ENCODE data around the gene LARGE1.

Gene LARGE1

DNA sequence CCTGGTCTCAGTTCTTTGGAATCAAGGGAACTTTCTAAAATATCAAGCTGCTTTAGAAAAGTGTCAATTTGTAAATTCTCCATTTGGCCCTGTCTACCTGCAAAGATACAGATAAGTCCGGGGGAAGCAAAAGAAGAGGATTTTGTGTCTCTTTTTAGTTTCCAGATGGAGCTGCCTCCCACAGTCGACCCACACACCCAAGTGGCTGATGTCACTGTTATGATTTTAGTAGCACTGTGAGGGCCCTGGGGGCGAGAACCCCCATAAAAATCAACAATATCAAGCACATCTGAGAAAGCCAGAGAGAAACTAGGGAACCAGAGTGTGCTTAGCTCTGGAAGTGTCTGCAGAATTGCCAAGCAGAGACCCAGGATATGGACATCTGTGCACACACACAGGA, 212.7 kb downstream of the LARGE1 start:
- no peak for DNase-seq

GRCh38 chr22:33706100-33706499, 214.2 kb downstream of the LARGE1 start:
- DNase-seq = no peak

DNA sequence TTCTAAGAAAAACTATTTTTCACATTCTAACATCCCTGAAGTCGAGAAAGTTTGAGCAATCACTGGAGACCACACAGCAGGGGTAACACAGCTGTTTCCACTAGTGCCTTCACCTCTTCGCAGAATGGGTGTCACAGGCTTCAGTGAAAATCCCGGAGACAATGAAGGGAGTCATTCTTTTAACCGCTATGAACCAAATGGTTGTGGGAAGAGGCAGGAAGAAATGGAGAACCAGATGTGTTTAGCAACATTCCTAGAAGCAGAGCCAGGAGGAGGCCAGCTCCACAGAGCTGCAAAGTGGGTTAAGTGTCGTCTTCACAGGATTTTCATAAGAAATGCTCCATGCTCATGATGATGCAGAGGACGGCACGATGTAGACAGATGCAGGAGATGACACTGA, 221.1 kb downstream of the LARGE1 start:
- DNase-seq = no peak

- no peak for DNase-seq
Measured at GRCh38 chr22:33697640-33698039, 222.6 kb downstream of the LARGE1 start.

DNA sequence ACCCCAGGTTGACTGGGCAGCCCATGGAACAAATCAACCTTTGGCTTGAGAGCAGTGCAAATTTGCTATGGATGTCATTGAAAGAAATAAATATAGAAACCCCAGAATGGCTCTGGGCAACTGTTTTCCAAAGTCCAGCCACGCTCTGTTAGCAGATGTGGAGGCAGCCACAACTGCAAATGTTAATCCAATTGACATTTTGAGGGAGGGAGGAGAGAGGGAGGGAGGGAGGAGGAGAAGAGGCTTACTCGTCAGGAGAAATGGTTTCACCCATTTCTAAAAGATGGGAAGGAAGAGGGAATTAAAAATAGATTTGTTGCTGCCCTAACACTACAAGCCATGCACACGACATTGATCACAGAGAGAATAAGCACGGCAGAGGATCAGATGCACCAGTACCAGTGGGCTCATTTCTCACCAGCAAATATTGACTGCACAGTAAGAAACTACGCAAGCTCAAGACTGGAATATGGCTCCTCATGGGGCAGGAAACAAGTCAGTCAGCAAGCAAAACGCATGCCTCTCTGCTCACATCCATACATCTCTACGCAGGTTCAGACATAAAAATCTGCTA, 229.1 kb downstream of the LARGE1 start:
- no peak for DNase-seq

GRCh38 chr22:33688903-33689302, 231.4 kb downstream of the LARGE1 start:
- no peak for DNase-seq

- DNase-seq = no peak
Measured at GRCh38 chr22:33687464-33687863, 232.8 kb downstream of the LARGE1 start.

DNA sequence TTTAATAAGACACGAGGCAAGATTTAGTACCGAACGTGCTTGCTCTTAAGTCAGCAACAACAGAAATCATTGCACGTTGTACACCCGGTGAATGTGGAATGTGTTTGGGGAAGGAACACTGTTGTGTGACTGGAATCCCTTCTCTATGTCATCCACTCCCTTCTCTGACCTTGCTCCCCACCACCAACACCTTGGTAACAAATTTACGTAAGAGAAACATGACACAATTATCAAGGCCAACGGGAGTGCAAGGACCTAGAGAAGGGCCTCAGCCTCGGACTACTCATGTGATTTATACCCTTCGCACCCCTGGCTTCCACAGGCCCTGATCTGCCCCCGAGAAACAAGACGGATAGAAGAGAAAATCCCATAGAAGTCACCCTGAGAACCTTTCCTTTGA, 236.2 kb downstream of the LARGE1 start:
- no peak for DNase-seq

GRCh38 chr22:33682927-33683326, 237.3 kb downstream of the LARGE1 start:
- DNase-seq = no peak

DNA sequence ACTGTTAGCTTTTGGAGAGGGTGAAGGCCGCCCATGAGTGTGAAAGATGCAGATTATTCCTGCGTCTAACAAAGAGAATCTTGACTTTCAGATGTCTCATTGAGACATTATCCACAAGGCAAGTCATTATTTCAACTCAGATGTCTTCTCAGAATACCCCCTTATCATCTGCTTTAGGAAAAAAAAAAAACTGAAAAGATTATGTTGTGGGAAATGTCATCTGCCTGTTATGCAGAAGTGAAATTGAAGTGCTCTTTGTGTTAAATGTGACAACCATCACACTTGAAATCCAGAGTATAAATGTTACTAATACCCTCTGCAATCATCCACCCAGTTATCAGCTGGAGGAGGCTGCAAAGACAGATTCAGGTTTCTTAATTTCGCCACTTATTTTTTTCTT, 239.6 kb downstream of the LARGE1 start:
- DNase-seq = no peak

GRCh38 chr22:33678523-33678922, 241.8 kb downstream of the LARGE1 start:
- DNase-seq = no peak

- no peak for DNase-seq
Measured at GRCh38 chr22:33677536-33677935, 242.7 kb downstream of the LARGE1 start.

GRCh38 chr22:33674357-33674756, 245.9 kb downstream of the LARGE1 start:
- DNase-seq = no peak

DNA sequence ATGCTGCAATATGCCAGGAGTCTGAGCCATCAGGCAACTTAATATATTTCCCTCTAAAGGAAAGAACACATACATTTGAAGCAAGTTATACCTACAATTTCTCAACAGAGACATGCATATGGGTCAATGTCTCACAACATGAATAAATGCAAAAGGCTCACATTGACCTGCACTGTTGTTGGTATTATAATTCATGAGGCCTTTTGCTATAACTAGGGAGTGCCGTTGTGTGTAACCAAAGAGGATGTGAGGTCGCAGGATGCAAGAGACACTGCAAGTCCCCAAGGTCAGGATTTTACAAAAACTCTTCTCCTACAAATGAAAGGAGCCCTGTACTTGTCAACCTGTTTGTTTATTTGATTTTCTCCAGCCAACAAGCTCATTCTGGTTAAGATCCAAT, 250.5 kb downstream of the LARGE1 start:
- no peak for DNase-seq

- DNase-seq = no peak
Measured at GRCh38 chr22:33666961-33667619, 253.2 kb downstream of the LARGE1 start.

DNA sequence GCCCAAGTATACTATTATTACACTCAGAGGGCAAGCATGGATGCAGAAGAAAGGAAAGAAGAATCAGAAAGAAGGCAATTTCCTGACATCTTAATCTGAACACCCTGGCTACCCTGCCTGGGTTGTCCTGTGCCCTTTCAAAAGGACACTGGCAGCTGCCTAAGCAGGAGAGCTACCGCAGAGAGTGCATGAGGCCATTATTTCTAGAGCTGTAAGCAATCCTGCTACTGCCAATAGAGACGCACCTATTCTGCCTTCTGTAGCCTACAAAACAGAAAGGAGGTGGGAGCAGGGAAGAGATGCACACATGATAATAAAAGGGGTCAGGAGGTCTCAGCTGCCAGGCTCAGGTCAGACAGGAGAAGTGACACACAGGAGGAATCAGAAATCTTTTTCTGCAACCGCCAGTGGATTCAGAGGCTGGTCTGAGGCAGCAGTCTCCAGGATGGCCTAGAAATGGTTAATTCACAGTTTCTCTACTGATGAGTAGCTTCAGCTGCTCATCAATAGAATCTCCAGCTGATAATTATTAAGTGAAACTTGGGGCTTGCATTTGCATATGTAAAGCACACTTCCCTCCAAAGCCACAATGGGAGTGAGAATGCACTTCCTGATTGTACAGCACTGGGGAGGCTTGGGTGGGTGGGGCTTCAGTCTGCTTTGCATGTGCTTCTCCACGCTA, 253.9 kb downstream of the LARGE1 start:
- DNase-seq = no peak

GRCh38 chr22:33659448-33659847, 260.8 kb downstream of the LARGE1 start:
- DNase-seq = no peak

DNA sequence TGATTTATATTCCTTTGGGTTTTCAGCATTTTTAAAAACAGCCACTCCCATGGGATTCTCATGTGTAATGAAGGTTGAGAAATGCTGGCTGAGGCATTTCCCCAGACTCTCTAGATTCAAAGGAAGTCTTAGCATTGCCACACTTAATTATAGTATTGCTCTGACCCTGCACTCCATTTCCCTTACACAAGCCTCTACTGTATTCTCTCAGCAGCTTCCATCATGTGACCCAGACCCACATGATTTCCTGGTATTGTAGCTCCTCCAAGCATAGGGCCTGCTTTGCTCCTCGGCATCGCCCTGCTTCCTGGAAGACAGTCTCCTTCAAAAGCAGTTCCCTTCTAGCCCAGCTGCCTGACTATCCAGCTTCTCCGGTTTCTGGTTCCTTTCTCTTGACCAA, 261.5 kb downstream of the LARGE1 start:
- no peak for DNase-seq

DNA sequence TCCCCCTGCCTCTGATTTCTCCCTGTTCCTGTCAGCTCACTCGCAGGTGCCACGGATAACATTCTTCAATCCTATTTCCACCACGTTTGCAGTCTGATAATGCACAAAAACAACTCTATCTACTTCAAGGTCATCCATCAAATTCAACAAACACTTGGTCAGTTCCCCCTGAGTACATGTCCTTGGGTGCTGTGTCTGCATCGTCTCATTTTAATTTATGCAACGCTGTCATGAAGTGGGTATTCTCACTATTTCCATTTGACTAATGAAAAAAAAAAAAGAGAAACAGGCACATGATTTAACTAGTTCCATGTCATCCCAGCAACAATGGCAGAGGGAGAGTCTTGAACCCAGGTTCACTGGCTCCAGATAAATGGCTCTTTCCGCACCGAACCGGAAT, 262.6 kb downstream of the LARGE1 start:
- DNase-seq = no peak

- DNase-seq = no peak
Measured at GRCh38 chr22:33656808-33657628, 263.3 kb downstream of the LARGE1 start.

- DNase-seq = no peak
Measured at GRCh38 chr22:33654173-33654895, 265.9 kb downstream of the LARGE1 start.

- no peak for DNase-seq
Measured at GRCh38 chr22:33653532-33654063, 266.7 kb downstream of the LARGE1 start.

DNA sequence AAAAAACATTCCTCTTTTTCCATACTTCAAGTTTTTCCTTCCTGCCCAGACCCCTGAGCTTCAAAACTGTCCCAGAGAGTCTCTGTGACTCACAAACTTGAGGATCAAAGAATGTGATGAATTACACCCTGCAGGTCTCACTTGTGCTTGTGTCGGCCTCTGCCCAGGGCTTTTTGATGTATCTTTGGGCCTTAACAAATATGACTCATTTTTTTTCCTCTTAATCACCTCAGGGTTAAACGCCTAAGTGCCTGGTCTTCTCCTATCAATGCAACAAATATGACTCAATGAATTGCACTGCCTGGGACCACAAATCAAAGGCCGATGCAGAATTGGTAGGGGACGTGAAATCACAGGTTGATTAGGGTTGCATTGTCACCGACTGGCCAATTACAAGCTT, 267.7 kb downstream of the LARGE1 start:
- DNase-seq = no peak
